ENCODE data around the gene NAP1L1.

- TF ChIP-seq SIN3A (IDR thresholded peaks at IDR 0.05; ENCODE audit: borderline replicate concordance, insufficient read depth, low read depth, low read length): no peak
- TF ChIP-seq CTCF (IDR thresholded peaks at IDR 0.05): no peak
These were observed 43.1 kb downstream of the NAP1L1 start for GRCh38 chr12:76041406-76041805.

Data from Panc1 (cell line).